Central memory CD4-positive, alpha-beta T cell (primary cell): ENCODE results near the gene POU3F3.

Experiments
- DNase-seq: peaks from one replicate; pipeline ENCODE4 v3.0.0; 2022

The POU3F3 gene

DNA sequence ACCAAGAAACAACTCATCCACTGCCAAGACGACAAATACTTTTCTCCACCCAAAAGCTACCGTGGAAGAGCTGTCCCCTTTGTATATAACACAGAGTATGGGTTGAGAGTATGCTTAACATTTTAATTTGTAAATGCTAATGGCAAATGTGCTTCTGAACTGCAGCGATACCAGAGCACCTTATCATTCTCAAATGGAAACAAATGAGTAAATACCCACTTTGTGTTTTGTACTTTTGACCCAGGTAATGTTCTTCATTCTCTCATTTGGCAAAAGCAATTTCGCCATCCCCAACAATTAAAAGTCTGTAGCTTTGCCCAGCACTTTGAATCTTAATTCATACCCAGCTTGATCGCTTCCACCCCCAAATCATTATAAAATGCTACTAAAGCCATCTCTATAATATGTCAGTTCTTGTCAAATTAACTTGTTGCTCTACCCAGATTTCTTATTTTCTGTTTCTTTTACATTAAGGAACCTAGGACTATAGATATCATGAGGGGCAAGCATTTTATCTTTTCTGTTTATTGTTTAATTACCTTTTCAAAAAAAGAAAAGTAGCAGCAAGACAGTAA lies 6.2 kb upstream of the POU3F3 start:
- DNase-seq = no peak

GRCh38 chr2:104848526-104848925 lies 5.4 kb upstream of the POU3F3 start:
- DNase-seq = no peak

- DNase-seq = no peak
These were observed 4.8 kb upstream of the POU3F3 start for GRCh38 chr2:104849101-104849500.

GRCh38 chr2:104849618-104850141 lies 4.2 kb upstream of the POU3F3 start:
- DNase-seq = no peak

DNA sequence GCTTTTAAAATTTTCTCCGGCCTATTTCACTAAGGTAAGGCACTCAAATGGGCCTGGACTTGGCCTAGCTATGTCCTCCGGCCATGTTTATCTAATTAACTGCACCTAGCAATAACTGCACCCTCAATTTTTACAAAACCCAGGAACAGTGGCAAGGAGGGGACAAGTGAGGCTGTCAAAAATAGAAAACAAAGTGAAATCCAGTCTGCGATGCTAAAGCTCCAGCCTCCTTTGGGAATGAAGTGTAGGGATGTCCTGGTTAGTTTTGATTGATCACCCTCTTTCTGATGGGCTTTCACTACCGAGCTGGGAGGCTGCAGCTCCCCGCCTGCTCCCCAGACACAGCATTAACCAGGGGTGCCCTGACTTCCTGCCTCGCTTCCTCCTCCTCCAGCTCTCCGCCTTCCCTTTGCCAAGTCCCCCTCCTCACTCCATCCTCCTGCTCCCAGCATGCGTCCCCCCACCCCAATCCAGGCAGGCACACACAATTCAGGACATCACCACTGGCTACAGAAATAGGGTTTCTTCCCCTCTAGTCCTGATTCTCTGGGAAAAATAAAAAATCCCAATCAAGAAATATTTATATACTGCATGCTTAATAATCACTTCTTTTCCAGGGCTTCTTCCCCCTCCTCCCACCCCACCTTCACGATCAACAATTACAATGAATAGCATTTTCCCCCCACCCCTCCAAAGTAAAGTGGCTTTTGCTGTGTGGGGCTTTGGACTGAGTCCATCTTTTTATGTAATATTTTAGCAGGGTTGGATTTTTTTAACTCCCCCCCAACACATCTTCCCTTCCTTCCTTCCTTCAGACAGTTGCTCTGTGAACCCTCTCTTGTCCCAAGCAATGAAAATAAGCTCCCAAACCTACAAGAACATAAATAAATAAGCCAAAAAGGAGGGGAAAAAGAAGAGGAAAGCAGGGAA lies 3.3 kb upstream of the POU3F3 start:
- DNase-seq = no peak

GRCh38 chr2:104851291-104852089 lies 2.4 kb upstream of the POU3F3 start:
- DNase-seq = no peak

GRCh38 chr2:104852090-104852666 lies 1.7 kb upstream of the POU3F3 start:
- no peak for DNase-seq

DNA sequence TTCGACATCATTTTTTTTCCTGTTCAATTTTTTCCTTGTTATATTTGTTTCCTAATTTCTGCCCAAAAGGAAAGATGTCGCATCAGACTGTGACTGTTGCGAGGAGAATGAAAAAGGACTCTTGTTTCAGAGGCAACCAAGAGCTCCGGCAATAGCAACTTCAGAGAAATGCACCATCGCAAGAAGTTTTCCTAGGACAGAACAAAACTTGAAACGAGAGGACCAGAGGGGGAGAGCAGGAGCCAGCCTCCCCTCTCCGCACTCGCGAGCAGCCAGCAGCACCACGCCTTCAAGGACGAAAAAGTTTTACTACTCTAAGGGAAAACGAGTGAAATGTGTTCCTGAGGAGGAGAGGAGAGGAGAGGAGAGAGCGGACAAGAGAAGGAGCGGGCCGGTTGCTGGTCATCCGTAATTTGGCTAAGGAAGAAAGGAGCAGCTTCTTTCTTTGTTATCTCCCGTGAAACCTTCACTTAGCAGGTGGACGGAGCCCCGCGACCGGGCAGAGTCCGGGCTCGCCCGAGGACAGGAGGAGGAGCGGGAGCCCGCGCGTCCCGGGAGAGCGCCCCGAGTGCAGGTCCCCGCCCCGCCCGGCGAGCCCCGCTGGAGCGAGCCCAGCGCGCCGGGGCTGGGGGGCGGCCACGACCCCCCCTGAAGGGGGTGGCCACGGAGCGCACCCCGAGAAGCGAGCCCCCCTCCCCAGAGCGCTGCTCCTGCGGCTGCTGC lies 744 bp downstream of the POU3F3 start:
- DNase-seq = no peak

- no peak for DNase-seq
These were observed 1.5 kb downstream of the POU3F3 start for GRCh38 chr2:104855221-104856085.

- no peak for DNase-seq
These were observed 2.4 kb downstream of the POU3F3 start for GRCh38 chr2:104856086-104856972.

GRCh38 chr2:104856973-104857261 lies 3.0 kb downstream of the POU3F3 start:
- no peak for DNase-seq

DNA sequence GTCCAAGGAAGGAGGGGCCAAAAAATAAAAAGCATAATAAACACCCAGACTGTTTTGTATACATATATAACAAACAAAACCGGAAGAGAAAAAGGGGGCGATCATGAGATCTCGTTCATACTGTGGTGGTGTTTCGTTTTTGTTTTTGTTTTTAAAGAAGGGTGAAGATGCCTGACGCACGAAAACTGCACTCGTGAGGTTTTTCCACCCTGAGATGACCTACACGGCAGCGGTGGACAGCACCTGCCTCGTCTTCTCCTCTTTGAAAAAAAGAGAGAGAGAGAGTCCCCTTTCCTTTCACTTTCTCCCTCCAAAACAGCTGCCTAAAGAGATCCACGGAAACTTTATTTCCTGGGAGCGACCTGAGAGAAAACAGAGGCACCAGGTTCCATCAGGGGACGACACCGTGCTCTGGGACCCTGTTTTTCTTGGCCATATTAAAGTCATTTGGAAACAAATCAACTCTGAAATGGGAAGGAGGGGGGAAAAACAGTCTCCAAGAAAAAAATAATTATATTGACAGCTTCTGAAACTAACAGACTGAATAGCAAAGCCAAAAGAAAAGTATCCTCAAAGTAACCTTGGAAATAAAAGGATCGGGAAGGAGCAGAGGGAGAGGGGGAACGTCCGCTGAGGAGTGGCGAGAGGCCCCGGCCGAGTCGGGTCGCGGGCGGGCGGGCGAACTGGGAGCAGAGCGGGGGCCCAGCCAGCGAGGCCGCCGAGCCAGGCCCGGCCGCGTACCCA lies 3.5 kb downstream of the POU3F3 start:
- no peak for DNase-seq

GRCh38 chr2:104858006-104858978 lies 4.4 kb downstream of the POU3F3 start:
- DNase-seq = no peak

- no peak for DNase-seq
These were observed 5.4 kb downstream of the POU3F3 start for GRCh38 chr2:104859291-104859765.

DNA sequence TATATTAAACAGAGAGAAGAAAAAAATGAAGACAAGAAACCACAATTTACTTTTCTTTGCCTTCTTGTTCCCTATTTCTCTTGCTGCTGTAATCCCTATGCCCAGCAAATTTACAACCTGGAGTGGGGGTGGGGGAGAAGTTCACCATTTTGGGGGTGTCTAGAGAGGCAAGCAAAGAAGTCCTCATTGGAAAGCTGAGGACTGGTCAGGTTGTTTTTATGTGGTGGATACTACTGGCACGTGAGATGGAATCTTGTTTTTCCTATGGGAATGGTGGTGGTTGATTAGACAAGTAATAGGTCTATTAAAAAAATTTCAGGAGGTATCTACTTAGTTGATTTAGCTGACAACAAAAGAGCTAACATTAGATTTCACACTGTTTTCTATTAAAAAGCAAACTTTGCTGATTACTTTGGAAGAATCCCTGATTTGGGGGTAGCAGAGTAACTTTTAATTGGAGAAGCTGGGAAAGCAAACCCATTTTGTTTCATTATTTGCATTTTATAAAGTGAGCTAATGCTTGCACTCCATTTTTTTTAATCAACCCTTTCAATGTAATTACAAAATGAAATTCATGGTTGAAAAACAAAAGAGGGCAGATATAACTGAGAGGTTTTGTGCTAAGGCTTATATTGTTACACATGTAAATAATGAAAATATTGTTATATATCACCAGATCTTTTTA lies 6.0 kb downstream of the POU3F3 start:
- no peak for DNase-seq

GRCh38 chr2:104860451-104860790 lies 6.5 kb downstream of the POU3F3 start:
- DNase-seq = no peak

GRCh38 chr2:104861351-104862057 lies 7.6 kb downstream of the POU3F3 start:
- no peak for DNase-seq
